Hepatocyte (in vitro differentiated cells): ENCODE data around the gene P4HB.

Source experiments
- EZH2 ChIP-seq: fragments of 200-600 bp; sonication (generic); IDR thresholded peaks from 2 replicates; pipeline ENCODE4 v1.6.1; 2016; ENCODE audit warnings: antibody characterized with exemption, mild to moderate bottlenecking, borderline replicate concordance
- EZH2phosphoT487 ChIP-seq: fragments of 200-600 bp; sonication (generic); IDR thresholded peaks from one replicate; pipeline ENCODE4 v1.6.1; 2018; ENCODE audit warnings: antibody characterized with exemption, mild to moderate bottlenecking, low read depth, moderate library complexity; ENCODE audit not compliant: unreplicated experiment, severe bottlenecking
- TF ChIP-seq, protein P1 (sequence below): fragments of 200-600 bp; sonication (generic); IDR thresholded peaks from 2 replicates; pipeline ENCODE4 v1.5.1; 2016; ENCODE audit warnings: antibody characterized with exemption, mild to moderate bottlenecking; ENCODE audit not compliant: poor library complexity

DNA sequence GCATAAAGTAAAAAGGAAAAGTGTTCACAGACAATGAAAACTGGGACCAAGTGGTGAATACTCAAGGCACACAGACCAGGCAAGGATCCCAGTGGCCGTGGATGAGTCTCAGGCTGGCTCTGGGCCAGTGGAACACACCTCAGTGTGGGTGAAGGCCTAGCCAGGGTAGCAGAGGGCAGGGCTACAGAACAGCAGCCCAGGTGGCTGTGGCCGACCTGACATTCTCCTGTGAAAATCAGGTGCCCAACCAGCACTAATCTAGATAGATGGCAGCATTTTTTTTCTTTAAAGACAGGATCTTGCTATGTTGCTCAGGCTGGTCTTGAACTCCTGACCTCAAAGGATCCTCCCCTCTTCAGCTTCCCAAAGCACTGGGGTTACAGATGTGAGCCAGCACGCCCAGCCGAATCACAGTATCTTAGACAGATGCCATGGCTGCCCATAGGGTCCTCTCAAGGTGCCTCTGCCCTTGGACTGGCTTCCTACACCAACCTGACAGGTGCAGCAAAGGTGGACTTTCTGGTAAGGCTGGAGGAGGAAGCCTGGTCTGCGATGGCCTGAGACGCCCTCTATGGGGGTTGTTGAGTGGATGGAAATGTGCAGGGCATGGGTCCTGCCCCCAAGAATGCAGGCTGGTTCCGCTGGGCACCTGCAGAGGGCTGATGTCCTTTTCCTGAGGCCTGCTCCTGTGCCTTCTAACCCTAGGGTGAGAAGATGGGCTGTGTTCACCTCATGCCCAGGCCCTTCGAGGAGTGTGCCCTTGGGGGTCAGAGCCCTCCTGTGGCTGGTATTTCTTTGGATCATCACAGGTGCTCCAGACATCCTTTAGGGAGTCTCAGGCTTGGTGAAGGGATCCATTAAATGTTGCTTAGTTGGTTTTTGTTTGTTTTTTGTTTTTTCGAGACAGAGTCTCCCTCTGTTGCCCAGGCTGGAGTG is 3.8 kb upstream of the P4HB start:
- TF ChIP-seq, protein P1, sequence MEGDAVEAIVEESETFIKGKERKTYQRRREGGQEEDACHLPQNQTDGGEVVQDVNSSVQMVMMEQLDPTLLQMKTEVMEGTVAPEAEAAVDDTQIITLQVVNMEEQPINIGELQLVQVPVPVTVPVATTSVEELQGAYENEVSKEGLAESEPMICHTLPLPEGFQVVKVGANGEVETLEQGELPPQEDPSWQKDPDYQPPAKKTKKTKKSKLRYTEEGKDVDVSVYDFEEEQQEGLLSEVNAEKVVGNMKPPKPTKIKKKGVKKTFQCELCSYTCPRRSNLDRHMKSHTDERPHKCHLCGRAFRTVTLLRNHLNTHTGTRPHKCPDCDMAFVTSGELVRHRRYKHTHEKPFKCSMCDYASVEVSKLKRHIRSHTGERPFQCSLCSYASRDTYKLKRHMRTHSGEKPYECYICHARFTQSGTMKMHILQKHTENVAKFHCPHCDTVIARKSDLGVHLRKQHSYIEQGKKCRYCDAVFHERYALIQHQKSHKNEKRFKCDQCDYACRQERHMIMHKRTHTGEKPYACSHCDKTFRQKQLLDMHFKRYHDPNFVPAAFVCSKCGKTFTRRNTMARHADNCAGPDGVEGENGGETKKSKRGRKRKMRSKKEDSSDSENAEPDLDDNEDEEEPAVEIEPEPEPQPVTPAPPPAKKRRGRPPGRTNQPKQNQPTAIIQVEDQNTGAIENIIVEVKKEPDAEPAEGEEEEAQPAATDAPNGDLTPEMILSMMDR, result no peak
- no peak for TF ChIP-seq EZH2phosphoT487
- TF ChIP-seq EZH2, result no peak
